Glomerular visceral epithelial cell (primary cell): ENCODE results near the gene CCSER1.
"Not testable (repeated sequence)": the region's sequence is repeated elsewhere in the genome, so short reads cannot be mapped to it uniquely, and the experiment has no call there.

ENCODE experiments used
- DNase-seq: peaks from one replicate; pipeline ENCODE4 v3.0.0-alpha.2; 2016; ENCODE audit errors: extremely low spot score

Gene CCSER1

GRCh38 chr4:90837241-90837640, 710.0 kb downstream of the CCSER1 start:
- DNase-seq: no peak

- not testable (repeated sequence) for DNase-seq
Measured at GRCh38 chr4:90838859-90839258, 711.7 kb downstream of the CCSER1 start.

GRCh38 chr4:90840291-90840690, 713.1 kb downstream of the CCSER1 start:
- DNase-seq: no peak

- no peak for DNase-seq
Measured at GRCh38 chr4:90840828-90841227, 713.6 kb downstream of the CCSER1 start.

- peak; percentile 6 for DNase-seq
Measured at GRCh38 chr4:90841676-90842075, 714.5 kb downstream of the CCSER1 start.

GRCh38 chr4:90842960-90843359, 715.8 kb downstream of the CCSER1 start:
- DNase-seq: peak; percentile 66

- no peak for DNase-seq
Measured at GRCh38 chr4:90844241-90844640, 717.0 kb downstream of the CCSER1 start.

- no peak for DNase-seq
Measured at GRCh38 chr4:90845777-90846176, 718.6 kb downstream of the CCSER1 start.

GRCh38 chr4:90852237-90852636, 725.0 kb downstream of the CCSER1 start:
- DNase-seq: peak; percentile 2

- no peak for DNase-seq
Measured at GRCh38 chr4:90855111-90855510, 727.9 kb downstream of the CCSER1 start.

- no peak for DNase-seq
Measured at GRCh38 chr4:90857081-90857820, 730.1 kb downstream of the CCSER1 start.

- DNase-seq: no peak
Measured at GRCh38 chr4:90875791-90876190, 748.6 kb downstream of the CCSER1 start.

- no peak for DNase-seq
Measured at GRCh38 chr4:90876296-90876695, 749.1 kb downstream of the CCSER1 start.

GRCh38 chr4:90883519-90883918, 756.3 kb downstream of the CCSER1 start:
- DNase-seq: no peak

- DNase-seq: no peak
Measured at GRCh38 chr4:90888571-90888970, 761.4 kb downstream of the CCSER1 start.

GRCh38 chr4:90889171-90889570, 762.0 kb downstream of the CCSER1 start:
- DNase-seq: no peak

- DNase-seq: not testable (repeated sequence)
Measured at GRCh38 chr4:90903413-90903812, 776.2 kb downstream of the CCSER1 start.

GRCh38 chr4:90904021-90904420, 776.8 kb downstream of the CCSER1 start:
- DNase-seq: no peak

- DNase-seq: no peak
Measured at GRCh38 chr4:90906239-90906638, 779.0 kb downstream of the CCSER1 start.

- DNase-seq: not testable (repeated sequence)
Measured at GRCh38 chr4:90911724-90912434, 784.7 kb downstream of the CCSER1 start.

GRCh38 chr4:90922174-90922573, 795.0 kb downstream of the CCSER1 start:
- no peak for DNase-seq

GRCh38 chr4:90926957-90927356, 799.8 kb downstream of the CCSER1 start:
- DNase-seq: no peak

- DNase-seq: no peak
Measured at GRCh38 chr4:90943311-90943710, 816.1 kb downstream of the CCSER1 start.
